AG20443 (cell line): ENCODE results near the gene TSPAN11.
"Not testable (repeated sequence)": the region's sequence is repeated elsewhere in the genome, so short reads cannot be mapped to it uniquely, and the experiment has no call there.

Experiments used
- DNase-seq: peaks from one replicate; pipeline ENCODE4 v3.0.0; 2012; ENCODE audit warnings: low spot score, mixed read lengths

The TSPAN11 gene

DNA sequence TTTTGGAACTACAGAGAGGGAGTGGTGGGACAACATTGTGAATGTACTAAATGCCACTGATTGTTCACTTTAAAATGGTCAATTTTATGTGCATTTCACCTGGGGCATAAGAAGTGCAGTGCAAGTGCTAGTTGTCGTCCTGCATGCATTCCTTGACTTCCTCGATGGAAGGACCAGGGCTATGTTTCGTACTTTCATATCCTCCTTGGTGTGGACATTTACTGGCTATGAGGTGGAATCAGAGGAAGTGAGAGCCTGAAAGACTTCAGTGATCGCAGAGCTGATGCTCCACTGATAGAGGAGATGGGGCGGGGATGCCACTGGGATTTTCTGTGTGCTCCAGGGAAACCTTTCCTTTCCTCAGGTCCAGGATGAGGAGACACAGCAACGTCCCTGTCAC is 93.0 kb downstream of the TSPAN11 start:
- no peak for DNase-seq

DNA sequence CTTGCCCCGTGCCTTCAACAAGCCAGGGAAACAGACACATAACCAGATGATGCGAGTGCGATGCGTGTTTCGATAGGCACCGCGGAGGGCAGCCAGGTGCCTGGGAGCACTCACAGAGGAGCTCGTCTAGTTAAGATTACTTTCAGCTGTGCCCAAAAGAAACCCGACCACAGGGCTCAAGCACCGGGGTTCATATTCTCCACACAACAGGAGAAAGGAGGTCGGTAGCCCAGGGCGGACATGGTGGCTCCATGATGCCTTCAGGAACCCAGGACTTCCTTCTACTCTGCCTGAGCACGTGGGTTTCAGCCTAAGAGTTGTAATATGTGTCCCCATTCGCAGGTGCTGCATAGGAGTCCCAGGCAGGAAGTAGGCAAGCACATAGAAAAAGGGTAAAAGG is 93.4 kb downstream of the TSPAN11 start:
- peak; percentile 6 for DNase-seq

- peak; percentile 10 for DNase-seq
These were observed 94.0 kb downstream of the TSPAN11 start for GRCh38 chr12:31020385-31021166.

DNA sequence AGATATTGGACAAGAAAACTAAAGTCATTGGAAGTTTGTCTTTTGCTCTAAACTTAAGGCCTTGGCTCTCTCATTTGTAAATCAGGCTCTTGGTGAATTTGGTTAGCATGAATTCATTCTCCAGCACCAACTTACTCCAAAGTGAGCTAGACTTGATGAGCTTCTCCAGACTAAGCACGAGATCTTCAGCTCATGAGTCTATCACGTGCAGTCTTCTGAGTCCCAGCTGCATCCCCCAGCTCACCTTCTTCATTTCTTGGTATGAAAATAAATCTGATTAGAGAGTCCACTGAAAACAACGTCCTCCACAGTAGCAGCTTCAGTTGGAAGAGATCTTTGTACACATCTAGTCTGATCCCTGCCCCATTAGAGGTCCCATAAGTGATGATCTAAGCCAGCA is 94.6 kb downstream of the TSPAN11 start:
- DNase-seq, result no peak

GRCh38 chr12:31021809-31022494 is 95.4 kb downstream of the TSPAN11 start:
- no peak for DNase-seq

- no peak for DNase-seq
These were observed 96.8 kb downstream of the TSPAN11 start for GRCh38 chr12:31023271-31023724.

DNA sequence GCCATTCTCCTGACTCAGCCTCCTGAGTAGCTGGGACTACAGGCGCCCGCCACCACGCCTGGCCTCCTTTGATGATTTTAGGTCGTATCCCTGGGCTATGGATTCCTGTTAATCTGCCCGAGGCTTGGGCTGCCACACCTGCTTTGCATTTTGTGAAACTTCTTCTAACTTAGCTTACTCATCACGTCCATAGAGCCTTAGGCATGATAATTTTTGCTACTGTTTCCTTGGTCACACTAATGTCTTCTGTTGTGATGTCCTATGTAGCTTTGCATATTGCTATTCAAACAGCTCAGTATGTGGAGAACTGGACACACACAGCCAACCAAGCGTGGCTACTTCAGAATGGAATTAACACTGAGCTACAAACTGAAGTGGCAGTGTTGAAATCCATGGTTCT is 99.7 kb downstream of the TSPAN11 start:
- DNase-seq, result no peak

GRCh38 chr12:31027006-31027405 is 100.5 kb downstream of the TSPAN11 start:
- DNase-seq, result not testable (repeated sequence)

DNA sequence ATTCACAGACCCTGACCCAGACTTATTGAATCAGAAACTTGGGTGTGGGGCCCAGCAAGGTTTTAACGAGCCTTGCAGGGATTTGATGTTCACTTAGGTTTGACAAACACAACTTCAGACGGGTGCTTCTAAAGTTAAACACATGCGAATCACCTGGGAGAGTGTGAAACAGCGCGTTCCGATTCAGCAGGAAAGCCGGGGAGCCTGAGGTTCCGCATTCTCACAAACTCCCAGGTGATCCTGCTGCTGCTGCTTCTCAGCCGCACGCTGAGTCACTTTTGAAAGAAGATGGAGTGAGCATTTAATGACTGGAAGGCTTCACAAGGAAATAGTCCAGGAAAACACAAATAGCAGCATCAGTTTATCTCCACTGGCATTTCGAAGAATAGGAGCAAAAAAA is 102.9 kb downstream of the TSPAN11 start:
- DNase-seq, result no peak

GRCh38 chr12:31029916-31030562 is 103.5 kb downstream of the TSPAN11 start:
- DNase-seq, result no peak

DNA sequence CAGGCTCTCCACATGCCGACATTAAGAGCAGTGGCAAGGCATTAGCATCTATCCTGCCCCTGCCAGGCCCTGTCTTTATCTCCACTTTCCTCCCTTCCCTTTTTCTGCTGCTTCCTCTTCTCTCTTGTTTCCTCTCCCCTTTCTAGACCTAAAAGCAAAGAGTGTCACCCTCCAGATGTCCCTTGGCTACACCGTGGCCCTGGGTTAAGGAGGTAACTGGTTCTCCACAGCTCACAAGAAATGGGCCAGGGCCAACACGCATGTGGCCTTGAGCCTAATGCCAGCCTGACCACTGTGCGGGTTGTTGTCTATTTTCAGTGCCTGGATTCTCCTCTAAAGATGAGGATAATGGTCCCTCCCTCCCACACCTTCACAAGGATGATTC is 105.4 kb downstream of the TSPAN11 start:
- no peak for DNase-seq

GRCh38 chr12:31033146-31033545 is 106.6 kb downstream of the TSPAN11 start:
- no peak for DNase-seq

DNA sequence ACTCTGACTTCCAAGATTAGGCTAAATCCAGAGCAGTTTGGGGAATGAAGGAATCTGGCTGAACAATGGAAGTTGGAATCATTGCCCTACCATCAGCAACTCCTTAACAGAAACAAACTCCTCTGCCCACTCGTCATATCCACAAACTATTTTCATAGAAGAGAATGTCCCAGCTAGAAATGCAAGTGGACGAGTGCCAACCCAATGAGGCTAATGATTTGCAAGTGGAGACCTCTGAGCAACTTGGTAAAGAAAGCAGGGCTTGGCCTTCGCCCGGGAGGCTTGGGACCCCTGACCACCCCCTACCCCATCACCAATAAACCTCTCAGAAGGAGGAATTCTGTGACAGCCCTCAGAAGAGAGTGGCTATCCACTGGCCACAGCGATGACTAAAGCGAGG is 107.1 kb downstream of the TSPAN11 start:
- DNase-seq, result no peak

- no peak for DNase-seq
These were observed 107.8 kb downstream of the TSPAN11 start for GRCh38 chr12:31034372-31034771.

- DNase-seq, result peak; percentile 56
These were observed 108.7 kb downstream of the TSPAN11 start for GRCh38 chr12:31035226-31035625.

- DNase-seq, result no peak
These were observed 109.6 kb downstream of the TSPAN11 start for GRCh38 chr12:31035967-31036665.

DNA sequence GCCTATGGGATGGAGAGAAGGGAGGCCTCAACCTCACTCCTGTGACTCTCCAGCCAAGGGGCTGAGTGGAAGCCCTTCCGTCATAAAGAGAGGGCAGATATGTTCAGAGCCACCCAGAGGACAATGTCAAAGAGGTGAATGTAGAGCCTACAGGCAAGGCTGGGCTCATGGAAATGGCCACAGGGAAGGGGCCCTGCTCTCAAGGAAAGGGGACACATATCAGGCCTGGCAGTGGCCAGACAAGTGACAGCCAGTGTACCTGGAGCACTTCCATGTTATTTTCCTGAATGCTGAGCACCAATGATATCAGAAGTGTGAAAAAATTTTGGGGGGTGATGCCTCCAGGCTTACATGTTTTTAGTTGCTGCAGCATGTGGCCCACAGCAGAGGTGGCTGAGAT is 110.5 kb downstream of the TSPAN11 start:
- DNase-seq, result no peak

- DNase-seq, result no peak
These were observed 111.4 kb downstream of the TSPAN11 start for GRCh38 chr12:31037931-31038330.

GRCh38 chr12:31041033-31041564 is 114.6 kb downstream of the TSPAN11 start:
- DNase-seq, result no peak
